ENCODE measurements around the gene SIT1. TPM values are rescaled to one million over a fixed set of nuclear protein-coding genes. Genes with fewer than 3 reads are reported as not detected.

The SIT1 gene
- total RNA-seq, 1 donor from 2014 or later, result not detected

DNA sequence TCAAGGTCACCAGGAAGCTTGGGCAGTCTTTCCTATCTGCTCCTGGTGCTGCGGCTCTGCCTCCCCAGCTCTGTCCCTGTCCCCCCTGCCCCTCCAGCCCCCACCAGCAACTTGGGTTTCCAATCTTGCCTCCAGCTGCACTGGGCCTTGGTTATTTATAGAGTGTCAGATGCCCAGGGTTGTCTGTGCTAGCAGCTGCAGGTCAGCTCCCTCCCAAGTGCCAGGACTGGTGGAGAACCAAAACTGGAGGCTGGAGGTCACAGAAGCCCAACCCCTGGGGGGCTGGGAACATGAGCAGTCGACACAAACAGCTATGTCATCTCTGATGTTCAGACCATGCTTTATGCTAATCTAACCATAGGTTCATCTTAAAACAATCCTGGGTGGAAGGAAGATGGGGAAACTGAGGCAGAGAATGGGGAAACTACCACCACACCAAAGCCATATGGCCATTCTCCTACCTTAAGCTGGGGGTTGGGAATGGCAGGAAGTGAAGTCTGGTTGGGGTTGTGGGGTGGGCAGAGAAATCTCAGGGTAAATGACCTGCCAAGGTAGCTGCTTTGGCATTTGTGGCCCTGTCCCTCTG lies 37.3 kb upstream of the SIT1 start:
- TF ChIP-seq, protein P1, sequence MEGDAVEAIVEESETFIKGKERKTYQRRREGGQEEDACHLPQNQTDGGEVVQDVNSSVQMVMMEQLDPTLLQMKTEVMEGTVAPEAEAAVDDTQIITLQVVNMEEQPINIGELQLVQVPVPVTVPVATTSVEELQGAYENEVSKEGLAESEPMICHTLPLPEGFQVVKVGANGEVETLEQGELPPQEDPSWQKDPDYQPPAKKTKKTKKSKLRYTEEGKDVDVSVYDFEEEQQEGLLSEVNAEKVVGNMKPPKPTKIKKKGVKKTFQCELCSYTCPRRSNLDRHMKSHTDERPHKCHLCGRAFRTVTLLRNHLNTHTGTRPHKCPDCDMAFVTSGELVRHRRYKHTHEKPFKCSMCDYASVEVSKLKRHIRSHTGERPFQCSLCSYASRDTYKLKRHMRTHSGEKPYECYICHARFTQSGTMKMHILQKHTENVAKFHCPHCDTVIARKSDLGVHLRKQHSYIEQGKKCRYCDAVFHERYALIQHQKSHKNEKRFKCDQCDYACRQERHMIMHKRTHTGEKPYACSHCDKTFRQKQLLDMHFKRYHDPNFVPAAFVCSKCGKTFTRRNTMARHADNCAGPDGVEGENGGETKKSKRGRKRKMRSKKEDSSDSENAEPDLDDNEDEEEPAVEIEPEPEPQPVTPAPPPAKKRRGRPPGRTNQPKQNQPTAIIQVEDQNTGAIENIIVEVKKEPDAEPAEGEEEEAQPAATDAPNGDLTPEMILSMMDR (conservative IDR thresholded peaks at IDR 0.05; ENCODE audit: low read depth, low read length), result no peak
- DNase-seq (ENCODE audit: low read depth), result no peak
- no peak overlapping the region for H3K4me3 ChIP-seq (ENCODE audit: low read depth, low read length)

DNA sequence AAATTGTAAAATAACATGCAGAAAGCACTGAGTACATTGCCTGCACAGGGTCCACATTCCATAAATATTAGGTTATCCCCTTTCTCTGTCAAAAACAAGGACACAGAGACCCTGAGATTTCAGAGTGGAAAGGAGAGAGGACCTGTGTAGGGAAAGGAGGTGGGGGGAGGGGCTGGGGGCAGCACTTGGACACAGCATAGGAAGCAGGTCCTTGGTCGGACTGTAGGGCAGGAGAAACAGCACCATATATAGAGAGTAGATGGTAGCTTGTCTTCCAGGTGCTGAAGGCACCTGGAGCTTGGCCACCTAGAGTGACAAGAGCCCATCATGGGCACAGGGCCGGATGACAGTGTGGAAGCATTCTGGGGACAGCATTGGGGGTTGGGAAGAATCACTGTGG lies 36.6 kb upstream of the SIT1 start:
- TF ChIP-seq, protein P1 (conservative IDR thresholded peaks at IDR 0.05; ENCODE audit: low read depth, low read length), result no peak
- H3K4me3 ChIP-seq (ENCODE audit: low read depth, low read length), result no peak overlapping the region
- DNase-seq (ENCODE audit: low read depth), result no peak

DNA sequence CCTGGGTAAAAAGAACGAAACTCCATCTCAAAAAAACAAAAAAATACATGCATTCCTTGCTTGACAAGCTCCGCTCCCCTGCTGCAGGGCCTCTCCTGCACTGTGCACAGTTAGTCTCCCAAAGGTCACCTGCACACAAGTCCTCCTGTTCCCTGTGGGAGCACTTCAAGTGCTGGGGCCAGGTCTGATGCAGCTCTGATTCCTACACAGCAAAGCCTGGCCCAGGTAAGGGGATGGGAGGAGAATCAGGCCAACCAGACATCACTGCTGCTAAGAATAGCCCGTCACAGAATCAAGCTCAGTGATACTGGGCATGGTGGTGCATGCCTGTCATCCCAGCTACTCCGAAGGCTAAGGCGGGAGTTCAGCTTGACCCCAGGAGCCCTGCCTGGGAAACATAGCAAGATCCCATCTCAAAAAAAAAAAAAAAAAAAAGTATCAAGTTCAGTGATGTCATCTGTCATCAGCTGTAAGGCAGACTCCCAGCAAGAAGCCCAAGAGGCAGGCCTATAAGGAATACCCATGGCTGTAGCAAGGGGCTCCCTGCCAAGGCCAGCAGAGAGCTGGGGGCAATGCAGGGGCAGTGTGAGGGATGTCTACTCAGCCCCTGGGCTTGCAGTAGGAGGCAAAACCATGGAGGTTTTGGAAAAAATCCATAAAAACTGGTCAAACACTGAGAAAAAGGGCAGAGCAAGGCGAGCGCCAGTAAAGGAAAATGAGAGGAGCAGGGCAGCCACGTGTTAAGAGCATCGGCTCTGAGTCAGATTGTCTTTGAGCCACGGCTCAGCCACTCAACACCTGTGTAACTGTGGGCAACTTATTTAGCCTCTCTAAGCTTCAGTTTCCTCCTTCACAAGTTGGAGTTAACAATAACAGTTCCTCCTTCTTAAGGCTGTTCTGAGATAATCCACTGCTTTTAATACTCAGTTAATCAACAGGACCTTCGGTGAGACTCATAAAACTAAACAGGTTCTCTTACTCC lies 35.8 kb upstream of the SIT1 start:
- DNase-seq (ENCODE audit: low read depth), result no peak
- TF ChIP-seq, protein P1 (conservative IDR thresholded peaks at IDR 0.05; ENCODE audit: low read depth, low read length), result no peak
- H3K4me3 ChIP-seq (ENCODE audit: low read depth, low read length), result no peak overlapping the region

DNA sequence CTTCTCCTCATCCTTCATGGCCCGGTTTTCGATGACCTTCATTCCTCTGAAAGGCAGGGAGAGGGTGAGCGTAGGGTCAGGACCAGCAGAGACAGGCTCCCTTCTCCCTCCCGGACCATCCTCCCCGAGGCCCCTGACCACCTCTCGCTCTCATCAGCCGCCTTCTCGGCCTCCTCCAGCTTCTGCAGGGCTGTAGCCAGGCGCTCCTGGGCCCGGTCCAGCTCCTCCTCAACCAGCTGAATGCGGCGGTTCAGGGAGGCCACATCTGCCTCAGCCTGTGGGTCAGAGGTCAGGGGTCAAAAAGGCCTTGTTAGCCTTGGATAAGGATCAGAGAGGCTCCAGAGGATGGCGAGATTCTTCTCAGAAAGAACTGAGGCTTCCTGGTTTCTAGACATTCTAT lies 34.8 kb upstream of the SIT1 start:
- TF ChIP-seq, protein P1 (conservative IDR thresholded peaks at IDR 0.05; ENCODE audit: low read depth, low read length), result no peak
- DNase-seq (ENCODE audit: low read depth), result no peak
- H3K4me3 ChIP-seq (ENCODE audit: low read depth, low read length), result no peak overlapping the region

DNA sequence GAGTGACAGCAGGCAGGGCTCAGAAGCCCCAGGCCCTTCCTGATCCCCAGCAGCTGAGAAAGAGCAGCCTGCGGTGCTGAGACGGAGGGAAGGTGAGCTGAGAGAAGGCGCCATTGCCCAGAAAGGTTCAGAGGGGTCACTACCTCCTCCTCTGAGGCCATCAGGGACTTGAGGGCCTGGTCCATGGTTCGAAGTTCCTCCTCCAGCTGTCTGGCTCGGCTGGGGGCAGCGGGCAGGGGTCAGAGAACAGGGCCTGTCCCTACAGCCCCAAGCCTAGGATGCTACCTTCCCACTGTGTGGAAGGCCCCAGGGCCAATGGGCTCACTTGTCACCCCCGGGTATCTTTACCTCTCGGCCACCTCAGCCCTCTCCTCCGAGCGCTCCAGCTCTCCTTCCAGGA lies 34.2 kb upstream of the SIT1 start:
- no peak for DNase-seq (ENCODE audit: low read depth)
- H3K4me3 ChIP-seq (ENCODE audit: low read depth, low read length), result no peak overlapping the region
- TF ChIP-seq, protein P1 (conservative IDR thresholded peaks at IDR 0.05; ENCODE audit: low read depth, low read length), result no peak

DNA sequence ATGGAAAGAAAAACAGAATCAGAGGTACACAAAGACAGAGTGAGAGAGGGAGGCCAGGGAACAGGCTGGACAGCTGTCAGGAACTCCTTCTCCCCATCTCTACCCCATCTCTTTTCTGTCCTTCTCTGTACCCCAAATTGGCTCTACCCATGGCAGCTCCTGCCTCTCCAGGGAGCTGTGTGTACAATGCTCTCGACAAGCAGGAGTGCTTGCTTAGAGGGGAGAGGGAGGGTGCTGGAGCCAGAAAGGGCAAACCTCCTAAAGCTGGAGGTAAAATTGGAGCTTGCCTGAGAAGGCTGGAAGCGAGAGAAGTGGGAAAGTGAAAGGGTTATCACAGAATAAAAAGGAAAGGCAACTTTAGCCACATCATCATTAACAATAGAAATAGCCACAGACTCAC lies 32.6 kb upstream of the SIT1 start:
- H3K4me3 ChIP-seq (ENCODE audit: low read depth, low read length), result no peak overlapping the region
- DNase-seq (ENCODE audit: low read depth), result no peak
- TF ChIP-seq, protein P1 (conservative IDR thresholded peaks at IDR 0.05; ENCODE audit: low read depth, low read length), result no peak
